Activated CD8-positive, alpha-beta memory T cell treated with anti-CD3 and anti-CD28 coated beads for 24 hours (primary cell): ENCODE measurements around the gene UPF1.

ENCODE experiments used
- DNase-seq: peaks from one replicate; pipeline ENCODE4 v3.0.0-alpha.2; 2020

The UPF1 gene

GRCh38 chr19:18831524-18832305, at the start of gene UPF1:
TSS of gene UPF1 (plus strand) at chr19:18831959. CDS start at chr19:18832210, 251 bp downstream.
- peak; percentile 95 for DNase-seq

GRCh38 chr19:18782559-18783225, 49.1 kb upstream of the UPF1 start:
- no peak for DNase-seq

- no peak for DNase-seq
Observed at GRCh38 chr19:18783958-18784785, 47.6 kb upstream of the UPF1 start.

GRCh38 chr19:18784786-18785120, 47.0 kb upstream of the UPF1 start:
- no peak for DNase-seq

DNA sequence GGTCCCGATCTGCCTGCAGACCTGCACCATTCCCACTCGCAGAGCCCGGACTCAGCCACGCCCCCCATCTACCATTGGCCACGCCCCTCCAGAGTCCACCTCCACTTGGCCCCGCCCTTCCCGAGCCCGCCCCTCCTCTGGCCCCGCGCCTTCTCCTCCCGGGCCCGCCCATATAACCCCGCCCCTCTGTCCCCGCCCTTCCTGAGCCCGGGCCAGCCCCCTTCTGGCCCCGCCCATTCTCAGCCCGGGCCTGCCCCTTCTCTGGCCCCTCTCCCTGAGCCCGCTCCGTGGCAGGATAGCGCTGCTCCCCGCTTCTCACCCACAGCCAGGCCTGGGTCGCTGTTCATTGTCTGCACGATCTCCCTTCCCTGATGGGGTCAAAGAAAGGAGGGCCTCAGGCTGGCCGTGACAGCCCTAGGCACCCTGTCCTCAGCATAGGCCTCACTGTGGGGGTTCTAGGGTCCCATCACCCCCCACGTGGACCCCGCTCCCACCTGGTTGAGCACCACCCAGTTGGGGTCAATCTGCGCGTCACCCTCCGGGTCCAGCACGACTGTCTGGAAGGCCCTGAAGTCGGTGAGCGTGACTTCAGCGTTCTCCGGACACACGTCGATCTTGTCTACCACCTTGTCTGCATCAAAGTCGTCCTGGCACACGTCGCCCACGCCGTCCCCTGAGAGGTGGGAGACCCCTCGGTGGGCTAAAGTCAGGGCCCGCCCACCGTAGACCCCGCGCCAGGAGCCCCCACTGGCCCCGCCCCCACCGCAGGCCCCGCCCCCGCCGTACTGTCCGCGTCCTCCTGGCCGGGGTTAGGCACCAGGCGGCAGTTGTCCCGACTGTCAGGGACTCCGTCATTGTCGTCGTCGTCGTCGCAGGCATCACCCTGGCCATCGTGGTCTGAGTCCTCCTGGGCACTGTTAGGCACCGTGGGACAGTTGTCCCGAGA, 46.3 kb upstream of the UPF1 start:
- DNase-seq: peak; percentile 80

- DNase-seq: no peak
Observed at GRCh38 chr19:18788529-18789421, 43.0 kb upstream of the UPF1 start.

DNA sequence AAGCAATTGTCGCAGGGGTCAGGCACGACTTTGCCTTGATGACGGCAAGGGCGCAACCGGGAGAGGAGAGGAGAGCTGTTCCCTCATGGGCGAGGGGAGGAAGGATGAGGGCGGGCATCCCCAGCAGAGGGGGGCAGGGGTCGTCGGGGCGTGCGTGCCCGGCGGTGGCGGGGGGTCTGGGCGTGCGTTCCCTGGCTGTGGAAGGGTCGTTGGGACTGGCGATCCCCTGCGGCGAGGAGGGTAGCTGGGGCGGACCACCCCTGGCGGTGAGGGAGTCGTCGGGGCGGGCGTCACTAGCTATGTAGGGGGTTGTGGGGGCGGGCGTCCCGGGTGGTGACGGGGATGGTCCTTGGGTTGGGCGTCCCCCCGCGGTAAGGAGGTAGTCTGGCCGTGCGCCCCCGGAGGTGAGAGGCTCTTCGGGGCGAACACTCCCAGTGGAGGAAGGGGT, 42.3 kb upstream of the UPF1 start:
- no peak for DNase-seq

DNA sequence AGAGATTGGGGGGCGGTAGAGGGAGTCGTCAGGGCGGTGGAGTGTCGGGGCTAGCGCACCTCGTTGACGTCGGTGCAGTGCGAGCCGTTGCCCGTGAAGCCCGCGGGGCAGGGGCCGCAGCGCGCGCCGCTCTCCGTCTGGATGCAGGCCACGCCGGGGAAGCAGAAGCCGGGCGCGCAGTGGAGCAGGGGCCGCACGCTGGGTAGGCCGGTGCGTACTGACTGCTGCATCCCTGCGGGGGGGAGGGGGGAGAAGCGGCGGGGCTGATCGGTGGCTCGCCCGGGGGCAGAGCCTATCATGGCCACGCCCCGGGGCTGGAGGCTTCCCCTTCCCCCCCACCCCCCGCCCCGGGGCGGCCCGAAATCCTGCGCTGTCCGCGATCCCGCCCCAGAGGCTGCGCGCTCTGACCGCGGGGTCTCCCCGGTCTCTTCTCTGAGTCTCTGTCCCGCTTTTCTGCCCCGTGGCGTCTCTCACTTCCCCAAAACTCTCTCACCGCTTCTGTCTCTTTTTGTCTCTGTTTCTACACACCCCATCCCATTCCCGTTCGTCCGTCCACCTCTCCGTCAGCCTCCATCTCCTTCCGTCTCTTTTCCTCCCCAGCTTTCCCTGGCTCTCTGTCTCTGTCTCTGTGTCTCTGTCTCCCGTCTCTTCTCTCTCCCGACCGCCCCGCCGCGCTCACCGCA, 41.7 kb upstream of the UPF1 start:
- DNase-seq: peak; percentile 67

GRCh38 chr19:18790566-18791314, 41.0 kb upstream of the UPF1 start, which contains the start of gene COMP:
TSS of gene COMP (minus strand) at chr19:18791305. CDS start at chr19:18791269, 36 bp downstream.
- DNase-seq: no peak

DNA sequence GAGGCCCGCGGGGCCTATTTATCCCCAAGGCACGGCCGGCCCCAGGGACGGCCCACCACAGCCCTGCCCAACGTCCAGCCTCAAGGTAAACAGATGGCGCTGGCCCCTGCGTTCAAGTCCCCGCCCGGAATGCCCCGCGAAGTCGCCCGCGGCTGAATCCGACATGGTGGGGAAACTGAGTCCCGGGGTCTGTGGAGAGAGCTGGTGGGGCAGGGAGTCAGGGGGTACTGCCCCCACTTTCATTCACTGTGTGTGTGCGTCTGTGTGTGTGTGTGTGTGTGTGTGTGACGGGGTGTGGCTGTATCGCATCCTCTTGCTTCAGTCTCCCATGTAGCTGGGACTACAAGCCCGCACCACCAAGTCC, 40.5 kb upstream of the UPF1 start:
- DNase-seq: no peak

GRCh38 chr19:18792661-18793060, 39.1 kb upstream of the UPF1 start:
- DNase-seq: no peak

- DNase-seq: no peak
Observed at GRCh38 chr19:18793144-18794028, 38.4 kb upstream of the UPF1 start.

DNA sequence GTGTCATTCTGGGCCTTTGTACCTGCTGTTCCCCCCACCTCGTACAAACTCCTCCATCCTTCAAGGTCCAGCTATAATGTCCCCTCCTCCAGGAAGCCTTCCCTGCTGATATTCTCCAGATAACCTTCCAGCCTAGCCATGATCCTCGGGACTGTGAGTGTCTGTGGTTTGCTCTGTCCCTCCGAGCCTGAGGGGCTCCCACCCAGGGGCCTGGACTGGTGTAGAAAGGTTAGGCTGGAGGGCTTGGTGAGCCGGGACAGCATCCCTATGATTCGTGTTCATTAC, 37.8 kb upstream of the UPF1 start:
- DNase-seq: no peak

- DNase-seq: no peak
Observed at GRCh38 chr19:18794692-18795091, 37.1 kb upstream of the UPF1 start.

DNA sequence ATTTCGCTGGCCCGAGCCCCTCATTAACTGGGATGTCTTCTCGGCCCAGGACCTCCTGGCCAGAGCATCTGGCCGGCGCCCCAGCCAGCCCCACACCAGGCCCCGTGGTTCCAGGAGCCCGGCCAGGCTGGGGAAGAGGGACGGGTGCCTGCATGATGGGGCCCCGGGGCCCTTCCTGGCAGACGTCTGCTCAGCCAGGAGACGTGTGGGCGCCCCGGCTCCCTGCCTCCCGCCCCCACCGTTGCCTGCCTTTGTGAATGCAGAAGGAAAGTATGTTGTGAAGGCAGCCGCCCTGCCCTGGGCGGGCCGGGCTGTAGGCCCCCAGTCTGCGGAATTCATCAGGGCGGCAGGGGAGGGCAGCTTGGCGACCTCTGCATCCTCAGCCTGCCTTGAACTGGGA, 36.2 kb upstream of the UPF1 start:
- DNase-seq: no peak

DNA sequence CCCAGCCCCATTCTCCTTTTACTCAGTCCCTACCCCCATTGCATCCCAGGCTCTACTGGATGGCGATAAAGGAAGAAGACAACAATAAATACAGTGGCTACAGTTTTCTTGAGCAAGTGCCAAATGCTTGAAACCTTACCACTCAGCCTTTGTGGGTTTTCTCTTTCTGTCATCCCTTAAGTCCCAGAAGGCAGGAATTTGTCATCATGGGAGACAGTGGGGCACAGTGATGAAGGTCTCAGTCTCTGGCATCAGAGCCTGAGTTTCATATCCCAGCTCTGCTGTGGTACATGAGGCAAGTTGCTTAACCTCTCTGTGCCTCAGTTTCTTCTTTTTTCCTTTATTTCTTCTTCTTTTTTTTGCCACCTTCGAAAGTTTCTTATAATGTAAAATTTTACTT, 35.5 kb upstream of the UPF1 start:
- DNase-seq: no peak

DNA sequence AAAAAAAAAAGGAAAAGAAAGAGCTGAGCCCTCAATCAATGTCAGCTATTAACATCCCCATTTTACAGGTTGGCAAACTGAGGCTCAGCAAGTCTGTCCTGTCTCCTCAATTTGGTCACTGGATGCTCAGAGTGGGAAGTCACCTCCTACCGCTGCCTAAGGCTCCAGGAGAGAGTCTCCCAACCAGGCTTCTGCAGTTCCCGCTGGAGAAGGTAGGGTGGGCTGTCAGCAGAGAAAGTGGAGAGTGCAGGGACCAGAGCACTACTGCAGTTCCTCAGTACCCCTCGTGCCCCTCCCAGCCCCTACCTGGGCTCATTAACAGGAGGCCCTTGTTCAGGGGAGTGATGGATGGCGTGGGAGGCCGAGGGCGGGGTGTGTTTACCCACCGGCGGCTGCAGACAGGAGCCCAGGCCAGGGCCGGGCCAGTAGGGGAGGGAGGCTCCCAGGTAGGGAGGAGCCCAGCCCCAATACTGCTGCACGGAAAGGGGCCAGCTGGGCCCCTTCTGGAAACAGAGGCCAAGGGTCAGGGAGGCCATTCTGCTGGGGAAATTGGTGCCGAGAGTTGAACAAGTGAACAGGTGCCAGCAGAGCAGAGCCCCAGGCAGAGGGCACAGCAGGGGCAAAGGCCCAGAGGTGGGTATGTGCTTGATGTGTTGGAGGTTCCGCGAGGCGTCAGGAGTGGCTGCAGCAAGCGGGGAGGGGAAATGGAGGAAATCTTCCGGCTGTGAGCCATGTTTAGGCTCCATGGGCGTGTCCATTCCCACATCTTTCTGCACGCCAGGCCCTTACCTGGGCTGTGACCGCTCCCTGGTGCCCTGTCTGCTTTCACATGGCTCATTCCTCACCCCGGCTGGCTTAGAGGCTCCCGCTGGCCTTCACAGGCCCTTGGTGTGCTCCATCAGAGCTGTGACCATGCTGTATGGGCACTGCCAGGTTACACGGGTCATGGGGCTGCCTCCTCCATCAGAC, 33.1 kb upstream of the UPF1 start:
- DNase-seq: no peak

DNA sequence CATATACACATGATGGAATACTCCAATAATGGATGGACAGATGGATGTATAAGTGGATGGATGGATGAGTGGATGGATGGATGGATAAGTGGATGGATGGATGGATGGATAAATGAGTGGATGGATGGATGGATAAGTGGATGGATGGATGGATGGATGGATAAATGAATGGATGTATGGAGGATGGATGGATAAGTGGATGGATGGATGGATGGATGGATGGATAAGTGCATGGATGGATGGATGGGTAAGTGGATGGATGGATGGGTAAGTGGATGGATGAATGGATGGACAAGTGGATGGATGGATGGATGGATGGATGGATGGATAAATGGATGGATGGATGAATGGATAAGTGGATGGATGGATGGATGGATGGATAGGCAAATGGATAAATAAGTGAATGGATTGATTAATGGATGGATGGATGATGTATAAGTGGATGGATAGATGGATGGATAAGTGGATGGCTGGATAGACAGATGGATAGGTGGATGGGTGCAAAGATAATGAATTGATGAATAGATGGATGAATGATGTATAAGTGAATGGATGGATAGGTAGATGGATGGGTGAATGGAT, 32.3 kb upstream of the UPF1 start:
- DNase-seq: no peak
